ENCODE measurements around the gene ADGRG3. TPM values are rescaled to one million over a fixed set of nuclear protein-coding genes. Genes with fewer than 3 reads are reported as not detected.

Gene ADGRG3
- total RNA-seq, 1 donor from 2014 or later = not detected

DNA sequence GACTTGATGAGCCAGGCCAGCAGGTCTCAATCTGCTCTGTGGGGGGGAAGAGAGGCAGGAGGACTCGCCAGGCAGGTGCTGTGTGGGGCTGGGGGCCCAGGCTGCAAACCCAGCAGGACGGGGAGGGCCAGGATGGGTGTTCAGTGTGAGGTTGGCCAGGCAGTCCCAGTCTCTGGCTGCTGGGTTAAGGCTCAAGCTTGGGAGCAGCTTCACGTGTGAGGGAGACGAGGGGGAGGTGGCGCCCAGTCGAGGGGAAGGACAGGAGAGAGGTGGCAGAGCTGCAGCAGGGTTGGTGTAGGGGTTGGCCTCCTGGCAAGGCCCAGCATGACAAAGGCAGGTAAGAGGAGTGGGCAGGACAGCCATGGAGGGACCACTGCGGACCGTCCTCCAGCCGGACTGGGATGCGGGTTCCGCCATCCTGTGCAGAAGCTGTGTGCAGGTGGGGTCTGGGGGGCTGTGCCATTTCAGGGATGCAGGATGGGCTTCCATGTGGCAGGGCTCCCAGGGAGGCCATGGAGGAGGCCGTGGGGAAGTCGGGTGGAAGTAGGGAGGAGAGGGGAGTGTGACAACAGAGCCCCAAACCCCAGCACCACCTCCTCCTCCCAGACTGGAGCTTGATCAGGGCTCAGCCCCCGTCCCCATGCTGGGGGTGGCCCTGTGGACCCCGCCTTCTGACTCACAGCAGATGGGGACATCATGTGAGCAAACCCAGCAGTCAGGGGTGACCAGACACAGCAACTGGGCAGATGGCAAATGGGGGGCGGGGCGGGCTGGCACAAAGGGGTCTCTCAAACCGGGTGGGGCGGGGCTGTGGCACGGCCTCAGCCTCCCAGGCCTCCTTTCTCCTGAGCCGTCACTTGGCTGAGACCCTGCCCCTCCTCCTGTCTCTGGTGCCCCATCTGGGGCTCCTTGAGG lies 36.9 kb upstream of the ADGRG3 start:
- peak; percentile 81 for DNase-seq (ENCODE audit: low read depth)

DNA sequence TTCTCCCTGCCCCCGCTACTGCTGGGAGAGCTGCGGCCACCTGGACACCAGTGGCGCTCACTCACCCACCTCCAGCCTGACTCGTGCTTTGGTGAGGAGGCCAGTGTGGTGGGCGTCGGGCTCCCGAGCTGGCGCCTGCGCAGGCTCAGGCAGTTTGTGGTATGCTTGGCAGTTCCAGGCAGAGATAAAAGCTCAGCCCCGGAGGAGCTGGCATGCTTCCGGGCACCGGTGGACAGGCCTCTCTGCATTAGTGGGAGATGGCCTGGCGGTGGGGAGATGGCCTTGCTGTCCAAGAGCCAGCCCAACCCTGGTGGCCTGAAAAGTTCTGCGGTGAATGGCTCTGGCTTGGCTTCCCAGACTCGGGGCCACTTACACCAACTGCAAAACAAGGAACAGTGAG lies 35.5 kb upstream of the ADGRG3 start:
- DNase-seq (ENCODE audit: low read depth) = peak; percentile 75

DNA sequence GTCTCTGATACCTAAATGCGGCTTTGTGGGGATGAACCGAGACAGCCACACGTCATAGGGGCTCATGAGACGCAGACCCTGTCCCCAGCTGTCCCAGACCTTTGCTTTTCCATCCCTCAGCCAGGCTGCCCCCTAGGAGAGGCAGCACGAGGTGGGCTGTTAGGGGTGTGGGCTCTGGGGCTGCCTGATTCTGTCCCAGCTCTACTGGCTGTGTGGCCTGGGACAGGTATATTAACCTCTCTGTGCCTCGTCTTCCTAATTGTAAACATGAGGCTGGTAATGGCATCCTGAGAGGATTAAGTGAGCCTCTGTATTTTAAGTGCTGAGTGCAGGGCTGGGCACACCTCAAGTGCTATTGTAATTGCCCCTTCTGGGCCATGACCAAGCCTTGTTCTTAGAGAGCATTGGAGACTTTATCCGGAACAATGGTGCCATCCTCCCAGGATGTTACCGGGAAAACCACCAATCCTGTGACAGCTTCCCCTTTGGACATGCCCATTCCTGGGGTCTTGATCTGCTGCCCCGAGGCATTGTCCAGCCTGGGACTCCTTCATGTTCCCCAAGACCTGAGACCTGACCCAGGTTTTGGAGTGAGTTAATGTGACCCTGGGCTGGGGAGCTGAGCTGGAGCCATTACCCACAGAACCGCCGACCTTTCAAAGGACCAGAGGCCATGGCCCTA lies 34.6 kb upstream of the ADGRG3 start:
- DNase-seq (ENCODE audit: low read depth) = peak; percentile 52

DNA sequence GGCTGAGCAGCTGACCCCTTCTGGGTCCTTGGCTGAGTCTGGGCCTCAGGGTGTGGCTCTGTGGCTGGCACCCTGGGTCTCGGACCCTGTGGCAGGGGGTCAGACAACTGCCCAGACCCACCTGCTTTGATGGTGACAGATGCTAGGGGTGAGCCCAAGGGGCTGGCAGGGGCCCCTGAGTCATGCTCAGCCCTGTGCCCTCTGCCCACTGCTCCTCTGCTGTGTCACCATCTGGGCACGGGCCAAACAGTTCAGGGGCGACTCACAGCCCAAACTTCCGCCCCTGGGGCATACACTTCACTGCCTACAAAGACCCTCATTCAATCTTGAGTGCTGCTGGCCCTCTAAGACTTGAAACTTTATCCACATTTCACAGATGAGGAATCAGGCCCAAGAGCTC lies 33.9 kb upstream of the ADGRG3 start:
- peak; percentile 94 for DNase-seq (ENCODE audit: low read depth)

DNA sequence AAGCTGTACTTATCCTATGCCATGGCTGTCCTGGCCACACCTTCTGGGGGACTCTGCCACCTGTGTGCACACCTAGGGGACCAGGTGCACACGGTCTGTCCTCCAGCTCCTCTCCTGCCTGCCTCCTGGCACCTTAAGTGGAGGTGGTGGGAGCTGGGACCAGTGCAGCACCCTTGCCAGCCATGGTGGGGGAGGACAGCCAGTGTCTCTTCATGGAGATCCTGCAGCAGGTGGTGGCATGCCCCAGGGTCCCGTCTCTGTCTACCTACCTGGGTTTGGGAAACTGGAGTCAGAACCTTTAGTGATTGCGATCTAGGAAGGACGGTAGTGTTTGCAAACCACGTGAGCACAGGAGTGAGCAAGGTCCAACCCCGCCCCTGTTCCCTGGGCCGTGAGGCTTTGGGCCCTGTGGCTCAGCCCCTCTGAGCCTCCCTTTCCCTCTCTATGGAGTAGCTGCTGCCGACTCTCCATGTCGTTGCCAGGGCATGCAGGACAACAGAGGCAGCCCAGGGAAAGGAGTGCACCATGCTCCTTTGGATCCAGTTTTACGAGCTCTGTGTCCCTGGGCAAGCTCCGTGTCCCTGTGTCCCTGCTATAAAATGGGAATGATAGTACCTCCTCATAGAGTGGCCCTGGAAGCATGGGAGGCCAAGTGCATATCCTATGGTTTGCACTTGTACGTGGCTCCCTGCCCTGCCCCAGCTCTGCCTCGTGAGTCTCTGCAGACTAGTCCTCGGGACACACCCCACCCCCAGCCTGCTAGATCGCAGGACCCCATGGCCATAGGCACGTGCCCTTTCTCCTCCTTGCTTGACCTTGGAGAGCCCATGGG lies 32.6 kb upstream of the ADGRG3 start:
- no peak for DNase-seq (ENCODE audit: low read depth)

DNA sequence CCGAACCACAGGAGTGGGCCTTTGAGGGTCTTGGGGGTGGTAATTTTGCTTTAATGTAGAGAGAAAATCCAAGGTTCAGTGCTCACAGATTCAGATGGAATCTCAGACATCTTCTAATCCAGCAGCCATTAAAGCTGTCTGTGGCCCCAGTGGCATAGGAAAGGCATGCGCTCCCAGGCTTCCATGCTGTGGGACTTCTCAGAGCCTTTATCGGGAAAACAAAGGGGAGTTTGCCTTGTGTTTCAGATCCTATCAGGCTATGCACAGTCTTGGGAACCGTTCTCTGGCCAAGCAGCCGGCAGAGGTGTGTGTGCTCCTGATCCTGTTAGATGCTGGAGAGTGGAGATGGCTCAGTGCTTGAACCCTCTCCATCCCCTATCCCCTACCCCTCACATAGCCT lies 31.9 kb upstream of the ADGRG3 start:
- DNase-seq (ENCODE audit: low read depth) = no peak

DNA sequence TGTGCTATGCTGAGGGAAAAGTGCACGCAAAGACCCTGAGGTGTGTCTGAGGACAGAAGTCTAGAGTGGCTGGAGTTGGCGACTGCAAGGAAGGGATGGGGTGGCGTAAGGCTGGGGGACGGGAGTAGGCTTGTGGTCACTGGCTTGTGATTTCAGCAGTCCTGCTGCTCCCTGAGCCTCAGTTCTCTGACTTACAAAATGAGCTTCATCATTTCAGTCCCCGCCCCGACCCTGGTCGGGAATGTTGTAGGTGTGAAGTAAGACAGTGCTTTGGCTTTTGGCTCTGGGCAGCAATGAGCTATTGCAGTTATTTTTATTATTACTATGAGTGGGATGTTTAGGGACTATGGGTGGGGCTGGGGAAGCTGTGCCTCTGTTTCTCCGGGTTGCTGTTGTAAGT lies 31.1 kb upstream of the ADGRG3 start:
- peak; percentile 48 for DNase-seq (ENCODE audit: low read depth)

DNA sequence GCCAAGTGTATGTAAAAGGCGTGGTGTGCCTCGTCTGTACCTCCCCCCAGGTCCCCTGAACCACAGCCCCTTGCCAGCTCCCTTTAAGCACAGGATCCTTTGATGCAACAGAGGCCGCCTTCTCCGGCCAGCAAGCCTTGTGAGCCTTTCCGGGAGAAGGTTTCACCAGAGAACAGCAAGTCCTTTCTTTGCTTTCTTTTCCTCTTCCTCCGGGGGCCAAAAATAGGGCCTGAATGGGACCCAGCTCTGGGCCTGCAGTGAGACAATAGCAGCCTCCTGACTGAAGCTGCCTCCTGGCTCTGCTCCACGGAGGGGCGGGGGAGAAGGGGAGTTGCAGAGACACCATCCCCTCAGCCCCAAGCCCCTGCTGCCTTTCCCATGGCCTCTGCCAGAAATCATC lies 30.7 kb upstream of the ADGRG3 start:
- no peak for DNase-seq (ENCODE audit: low read depth)

DNA sequence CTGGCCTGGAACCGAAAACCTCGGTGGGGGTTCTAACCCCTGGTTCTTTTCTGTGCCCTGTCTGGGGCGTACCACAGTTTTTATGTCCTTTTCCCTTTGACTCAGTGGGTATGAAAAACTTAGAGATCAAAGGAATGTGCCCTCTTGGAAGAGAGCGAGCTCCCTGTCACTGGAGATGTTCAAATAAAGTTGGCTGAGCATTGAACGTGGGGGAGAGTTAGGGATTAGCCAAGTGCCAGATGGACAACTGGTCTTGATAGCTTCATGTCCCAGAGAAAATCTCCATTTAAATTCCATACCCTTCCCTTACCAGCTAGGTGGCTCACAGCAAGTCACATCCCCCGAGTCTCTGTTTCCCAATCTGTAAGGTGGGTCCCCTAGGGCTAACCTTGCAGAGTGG lies 30.1 kb upstream of the ADGRG3 start:
- peak; percentile 74 for DNase-seq (ENCODE audit: low read depth)

DNA sequence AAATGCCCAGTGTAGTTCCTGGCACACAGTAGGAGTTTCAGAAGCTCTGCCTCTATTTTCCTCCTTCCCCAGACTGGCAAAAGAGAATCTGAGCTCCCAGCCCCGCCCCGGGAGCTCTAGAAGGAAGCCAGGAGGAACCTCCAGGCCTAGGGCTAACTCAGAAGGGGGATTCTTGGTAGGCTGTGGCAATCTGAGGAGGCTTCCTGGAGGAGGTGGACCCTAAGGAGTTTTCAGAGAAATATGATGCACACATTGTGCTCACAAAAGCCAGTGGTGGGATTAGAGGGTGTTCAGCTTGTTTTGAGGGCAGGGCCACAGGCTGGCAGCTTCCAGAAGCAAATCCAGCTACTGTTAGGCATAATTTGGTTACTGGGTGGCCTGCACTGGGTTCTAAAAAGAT lies 29.7 kb upstream of the ADGRG3 start:
- DNase-seq (ENCODE audit: low read depth) = no peak

DNA sequence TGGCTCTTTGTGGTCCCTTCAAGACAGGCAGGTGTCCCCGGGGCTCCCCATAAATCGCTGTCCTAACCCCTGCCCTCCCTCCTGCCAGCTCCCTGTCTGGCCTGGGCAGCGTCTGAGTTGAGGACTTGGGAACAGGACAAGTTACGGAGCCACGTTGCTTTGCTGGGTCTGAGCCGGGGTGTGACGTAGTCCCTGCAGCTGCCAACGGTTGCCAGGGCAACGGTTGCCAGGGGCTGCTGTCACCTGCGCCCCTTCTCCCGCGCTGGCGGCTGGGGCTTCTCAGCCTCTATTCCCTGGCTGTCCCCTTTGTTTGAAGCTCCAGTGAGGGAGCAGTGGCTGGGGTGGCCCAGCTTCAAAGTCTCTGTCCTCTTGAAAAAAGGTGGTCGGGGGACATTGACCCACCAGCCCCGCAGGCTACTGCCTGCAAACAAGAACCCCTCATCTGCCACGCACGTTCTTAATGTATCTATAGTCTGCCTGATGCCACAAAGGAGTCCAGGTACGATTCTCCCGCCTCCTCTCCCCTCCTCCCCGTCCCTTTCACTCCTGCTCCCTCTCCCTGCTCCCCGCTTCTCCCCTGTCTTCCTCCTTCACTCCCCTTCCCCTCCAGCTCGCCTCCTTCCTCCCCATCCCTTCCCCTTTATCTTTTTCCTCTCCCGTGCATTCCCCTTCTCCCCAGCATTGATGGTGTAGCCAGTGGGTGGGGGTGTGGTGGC lies 28.8 kb upstream of the ADGRG3 start:
- DNase-seq (ENCODE audit: low read depth) = peak; percentile 60

DNA sequence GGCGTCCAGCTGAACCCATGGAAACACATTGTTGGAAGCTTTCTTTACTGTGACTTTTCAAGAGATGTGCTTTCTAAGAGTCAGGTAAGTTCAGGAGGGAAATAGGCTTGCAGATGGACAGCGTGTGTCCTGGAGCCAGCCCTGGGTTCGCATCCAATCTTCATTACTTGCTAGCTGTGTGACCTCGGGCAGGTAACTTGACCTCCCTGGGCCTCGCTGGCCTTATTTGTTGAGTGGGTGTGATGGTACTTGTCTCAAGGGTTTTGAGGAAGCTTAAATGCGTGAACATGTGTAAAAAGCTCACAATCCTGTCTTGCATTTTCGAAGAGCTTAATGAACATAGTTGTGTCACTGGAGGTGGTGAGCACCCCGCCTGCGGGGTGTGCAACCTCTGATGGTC lies 27.9 kb upstream of the ADGRG3 start:
- DNase-seq (ENCODE audit: low read depth) = no peak

DNA sequence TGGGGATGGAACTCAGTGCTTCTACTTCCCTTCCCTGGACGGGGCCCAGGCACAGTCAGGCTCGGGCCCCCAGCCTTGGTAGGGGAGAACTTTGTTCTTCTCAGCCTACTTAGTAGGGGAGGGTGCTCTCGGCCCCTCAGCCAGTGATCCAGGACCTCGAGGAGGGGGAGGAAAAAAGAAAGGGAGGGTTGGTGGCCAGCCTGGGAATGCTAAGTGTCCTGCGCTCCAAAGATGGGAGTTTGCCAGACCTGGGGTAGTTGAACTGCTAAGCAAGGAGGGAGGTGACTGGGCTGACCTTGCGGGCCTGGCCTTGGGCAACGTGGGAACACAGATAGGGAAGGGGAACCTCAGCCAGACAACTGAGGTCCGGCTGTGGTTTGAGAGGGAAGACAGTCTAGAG lies 27.5 kb upstream of the ADGRG3 start:
- no peak for DNase-seq (ENCODE audit: low read depth)

DNA sequence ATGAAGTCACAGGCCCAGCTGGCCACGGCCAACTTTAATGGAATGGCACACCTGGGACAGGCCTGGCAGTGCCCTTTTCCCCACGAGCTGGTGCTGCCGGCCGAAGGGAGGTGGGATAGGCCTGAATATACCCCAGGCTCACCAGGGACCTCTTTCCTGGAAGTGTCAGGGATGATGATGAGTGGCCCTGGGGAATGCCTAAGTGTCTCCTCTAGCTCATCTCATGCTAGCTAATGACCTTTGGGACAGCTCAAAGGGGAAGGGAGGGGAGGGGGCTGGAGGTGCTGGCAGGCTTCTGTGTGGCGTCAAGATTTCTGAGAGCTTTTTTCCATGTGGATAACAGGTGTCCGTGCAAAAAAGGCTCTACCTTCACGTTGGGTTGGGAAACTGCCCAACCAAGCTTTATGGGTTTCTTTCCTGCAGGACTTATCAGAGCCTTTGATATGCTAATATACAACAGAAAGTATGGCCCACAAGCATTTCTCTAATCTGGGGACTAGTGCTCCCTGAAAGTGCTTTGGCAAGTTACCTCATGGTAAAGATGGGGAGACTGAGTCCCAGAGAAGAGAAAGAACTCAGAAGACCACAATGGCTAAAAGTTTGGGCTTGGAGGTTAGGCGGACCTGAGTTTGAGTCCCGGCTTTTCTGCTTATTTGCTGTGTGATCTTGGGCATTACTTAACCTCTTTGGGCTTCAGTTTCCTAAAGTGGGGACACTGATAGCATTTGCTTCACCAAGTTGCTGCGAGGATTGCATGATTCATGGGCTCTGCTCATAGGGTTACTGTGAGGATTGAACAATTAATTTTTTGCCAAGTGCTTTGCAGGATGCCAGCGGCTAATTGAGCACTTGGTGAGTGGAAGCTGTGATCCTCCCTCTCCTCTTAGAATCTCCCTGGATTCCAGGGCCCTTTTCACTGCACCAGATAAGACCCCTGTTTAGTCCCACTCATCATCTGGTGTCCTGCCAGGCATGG lies 25.7 kb upstream of the ADGRG3 start:
- no peak for DNase-seq (ENCODE audit: low read depth)

DNA sequence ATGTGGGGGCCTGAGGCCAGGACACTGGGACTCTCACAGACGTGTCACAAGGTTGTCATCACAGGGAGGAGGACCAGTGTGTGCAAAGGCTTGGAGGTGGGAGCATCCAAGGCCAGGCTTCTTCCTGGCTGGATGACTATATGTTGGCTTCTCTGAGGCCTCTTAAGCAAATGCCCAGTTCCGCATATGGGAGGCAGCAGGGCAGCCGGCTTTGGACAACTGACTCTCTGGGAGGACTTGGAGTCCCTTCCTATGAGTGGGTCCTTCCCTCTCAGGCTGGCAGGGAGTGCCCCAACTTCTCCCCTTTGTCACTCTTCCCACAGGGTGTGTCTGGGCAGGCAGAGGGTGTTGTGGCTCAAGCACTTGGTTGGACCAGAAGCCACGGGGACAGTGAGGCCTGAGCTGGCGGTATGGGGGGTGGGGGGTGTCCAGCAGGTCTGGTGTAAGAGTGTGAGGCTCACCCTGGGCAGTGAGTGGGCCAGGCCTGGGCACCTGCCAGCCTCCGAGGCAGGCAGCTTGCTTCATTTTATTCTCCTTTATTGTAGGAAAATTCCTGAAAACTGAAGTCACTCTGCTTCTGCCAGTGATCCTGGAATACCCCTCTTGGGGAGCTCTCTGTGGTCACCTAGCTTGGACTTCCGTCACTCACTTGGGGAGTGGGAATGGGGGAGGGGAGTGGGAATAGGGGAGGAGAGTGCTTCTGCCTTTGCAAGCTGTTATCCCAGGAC lies 24.8 kb upstream of the ADGRG3 start:
- DNase-seq (ENCODE audit: low read depth) = peak; percentile 94

DNA sequence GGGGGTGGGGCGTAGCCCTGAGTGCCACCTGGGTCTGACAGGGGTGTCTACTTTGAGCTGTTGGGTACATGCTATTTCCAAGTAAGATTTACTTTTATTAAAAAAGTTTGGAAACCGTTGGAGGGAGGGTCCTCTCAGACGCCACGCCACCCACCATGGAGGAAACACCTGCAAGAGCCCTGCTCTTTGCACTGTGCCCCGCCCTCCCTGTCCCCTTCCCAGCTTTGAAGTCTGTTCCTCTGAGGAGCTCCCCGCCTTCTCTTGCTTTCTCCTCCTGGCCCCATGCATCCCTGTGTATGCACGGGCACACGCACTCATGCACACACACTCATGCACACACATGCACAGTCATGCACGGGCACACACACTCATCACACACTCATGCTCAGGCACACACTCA lies 24.2 kb upstream of the ADGRG3 start:
- DNase-seq (ENCODE audit: low read depth) = no peak

DNA sequence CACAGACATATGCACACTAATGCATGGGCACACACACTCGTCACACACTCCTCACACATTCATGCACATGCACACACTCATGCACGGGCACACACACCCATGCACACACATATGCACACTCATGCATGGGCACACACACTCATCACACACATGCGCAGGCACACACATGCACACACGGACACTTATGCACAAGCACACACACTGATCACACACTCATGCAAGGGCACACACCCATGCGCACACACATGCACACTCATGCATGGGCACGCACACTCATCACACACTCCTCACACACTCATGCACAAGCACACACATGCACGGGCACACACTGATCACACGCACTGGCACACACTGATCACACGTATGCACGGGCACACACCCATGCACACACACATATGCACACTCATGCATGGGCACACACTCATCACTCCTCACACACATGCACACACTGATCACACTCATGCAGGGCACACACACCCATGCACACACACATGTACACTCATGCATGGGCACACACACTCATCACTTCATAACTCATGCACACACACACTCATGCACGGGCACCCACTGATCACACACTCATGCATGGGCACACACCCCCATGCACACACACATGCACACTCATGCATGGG lies 23.6 kb upstream of the ADGRG3 start:
- DNase-seq (ENCODE audit: low read depth) = no peak

DNA sequence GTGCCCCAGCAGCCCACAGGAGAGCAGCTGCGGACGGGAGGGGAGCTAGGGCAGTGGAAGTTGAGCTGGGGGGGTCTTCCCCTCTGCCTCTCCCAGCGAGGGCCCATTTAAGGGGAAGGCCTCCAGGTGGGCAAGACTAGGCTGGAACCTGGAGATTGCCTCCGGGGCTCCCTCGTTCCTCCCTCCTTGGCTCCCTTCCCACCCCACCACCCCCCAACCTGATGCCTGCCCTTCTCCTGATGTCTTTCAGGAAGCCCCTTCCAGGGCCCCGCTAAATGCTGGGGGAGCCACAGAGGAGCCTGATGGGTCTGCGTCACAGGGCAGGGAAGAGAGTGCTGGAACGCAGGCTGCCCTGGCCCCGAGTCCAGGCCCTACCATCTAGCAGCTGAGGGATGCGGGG lies 22.9 kb upstream of the ADGRG3 start:
- DNase-seq (ENCODE audit: low read depth) = no peak
